ENCODE data around the gene FZD1.

The FZD1 gene

DNA sequence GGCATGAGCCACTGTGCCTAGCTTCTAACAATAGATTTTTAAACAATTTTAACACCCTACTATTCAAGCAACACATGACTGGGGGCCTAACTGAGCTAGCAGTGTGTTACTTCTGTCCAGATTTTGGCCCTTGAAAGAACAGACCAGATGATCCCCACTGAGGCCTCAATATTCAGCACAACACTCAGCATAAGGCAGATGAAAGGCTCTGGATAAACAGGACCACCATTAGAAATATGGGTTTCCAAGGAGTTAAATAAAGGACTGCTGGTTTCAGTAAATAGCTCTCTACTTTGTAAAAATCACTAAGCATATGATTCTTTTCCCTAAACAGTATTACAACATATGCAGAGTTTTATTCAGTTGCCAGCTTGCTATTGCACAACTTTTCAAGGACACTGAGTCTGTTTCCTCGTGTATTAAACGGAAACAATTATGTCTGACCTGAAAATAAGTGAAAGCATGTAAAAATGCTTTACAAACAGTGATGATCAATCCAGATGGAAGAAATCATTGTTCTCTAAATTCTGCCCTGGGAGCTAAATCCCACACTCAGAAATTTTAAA is 23.8 kb upstream of the FZD1 start:
- Histone ChIP-seq H3K9me3 (ENCODE audit: control insufficient read depth in 1 of 2, low read length in 2 of 2) (no peaks in the 10 kb centered on the region), H3K4me3 (ENCODE audit: low read depth in 1 of 2, low read length in 2 of 2) (no peak overlapping the region), H3K36me3 (ENCODE audit: control insufficient read depth in 1 of 2, insufficient read depth in 2 of 2, low read length in 2 of 2) (no peaks in the 10 kb centered on the region), H3K4me1 (ENCODE audit: control insufficient read depth in 1 of 2, insufficient read depth in 2 of 2, low read length in 2 of 2) (peaks cover 10 to 13% of the 10 kb centered on the region in 2 donors), H3K9ac (ENCODE audit: low read depth in 1 of 2, low read length in 2 of 2) (no peak overlapping the region), H3K27me3 (ENCODE audit: control insufficient read depth in 1 of 2, insufficient read depth in 2 of 2, low read length in 2 of 2) (no peaks in the 10 kb centered on the region), H3K27ac (ENCODE audit: low read depth, low read length) (no peak overlapping the region)

DNA sequence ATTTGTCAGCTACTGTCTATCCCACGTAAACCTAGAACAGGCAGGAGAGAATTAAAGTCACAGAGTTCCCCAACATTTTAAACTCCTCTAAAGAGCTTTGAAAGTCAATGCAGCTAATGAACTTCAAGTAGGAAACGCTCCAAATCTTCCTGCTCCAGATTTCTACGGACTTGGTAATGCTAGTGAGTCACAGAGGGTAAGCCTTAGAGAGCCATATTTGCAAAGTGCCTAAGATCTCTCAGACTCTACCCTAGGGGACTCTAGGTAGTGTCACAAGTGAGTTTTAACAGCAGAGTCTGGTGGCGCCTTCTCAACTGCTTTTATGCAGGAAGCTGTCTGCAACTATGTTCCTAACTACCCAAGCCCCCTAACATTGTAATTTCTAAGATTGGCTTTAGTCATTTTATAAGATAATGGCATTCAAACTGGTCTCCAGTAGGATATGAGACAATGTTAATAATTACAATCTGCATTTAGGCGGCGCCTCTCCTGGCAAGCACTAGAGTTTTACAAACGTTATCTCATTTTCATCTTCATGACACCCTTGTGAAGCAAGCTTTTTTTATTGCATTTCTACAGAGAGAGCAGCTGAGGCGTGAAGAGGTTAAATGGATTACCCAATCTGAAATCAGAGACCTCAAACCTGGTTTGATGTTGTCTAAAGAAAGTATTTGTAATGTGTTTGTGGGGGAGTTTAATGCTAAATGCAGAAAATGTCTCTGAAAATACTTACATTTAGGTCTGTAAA is 22.0 kb upstream of the FZD1 start:
- no peak overlapping the region for H3K9ac ChIP-seq (ENCODE audit: low read depth in 1 of 2, low read length in 2 of 2)
- no peaks in the 10 kb centered on the region for H3K9me3 ChIP-seq (ENCODE audit: control insufficient read depth in 1 of 2, low read length in 2 of 2)
- no peak overlapping the region for H3K4me3 ChIP-seq (ENCODE audit: low read depth in 1 of 2, low read length in 2 of 2)
- no peaks in the 10 kb centered on the region for H3K36me3 ChIP-seq (ENCODE audit: control insufficient read depth in 1 of 2, insufficient read depth in 2 of 2, low read length in 2 of 2)
- no peak overlapping the region for H3K27ac ChIP-seq (ENCODE audit: low read depth, low read length)
- peaks cover 10 to 13% of the 10 kb centered on the region in 2 donors for H3K4me1 ChIP-seq (ENCODE audit: control insufficient read depth in 1 of 2, insufficient read depth in 2 of 2, low read length in 2 of 2)
- no peaks in the 10 kb centered on the region for H3K27me3 ChIP-seq (ENCODE audit: control insufficient read depth in 1 of 2, insufficient read depth in 2 of 2, low read length in 2 of 2)

DNA sequence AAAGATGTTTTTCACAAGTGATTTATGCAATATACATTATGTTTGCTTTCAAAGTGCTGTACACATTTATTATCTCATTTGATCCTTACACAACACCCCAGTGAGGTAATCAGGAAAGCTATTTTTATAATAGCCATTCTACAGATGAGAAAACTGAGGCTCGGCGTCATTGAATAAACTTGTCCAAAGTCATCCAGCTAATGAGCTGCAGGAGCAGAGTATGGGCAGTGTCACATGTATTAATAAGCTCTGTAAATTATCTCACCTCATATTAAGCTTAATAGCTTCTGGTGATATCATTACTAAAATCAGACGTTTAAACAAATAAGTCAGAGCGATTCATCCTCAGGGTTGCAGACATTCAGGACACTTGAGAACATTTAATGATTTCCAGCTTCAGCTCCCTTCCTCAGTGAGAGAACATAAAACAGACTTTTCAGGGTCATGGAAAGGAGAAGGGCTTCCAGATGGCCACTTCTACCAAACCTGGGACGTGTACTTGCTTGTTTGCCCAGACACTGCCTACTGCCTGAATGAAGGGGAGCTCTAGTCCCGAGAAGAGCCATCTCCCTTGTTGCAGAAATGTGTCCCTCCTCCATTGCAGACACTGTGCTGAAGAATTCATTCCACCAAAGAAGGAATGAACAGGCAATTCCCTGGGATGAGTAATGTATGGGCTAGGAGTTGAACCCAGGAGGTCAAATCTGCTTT is 20.5 kb upstream of the FZD1 start:
- H3K27ac ChIP-seq (ENCODE audit: low read depth, low read length), result no peak overlapping the region
- no peaks in the 10 kb centered on the region for H3K9me3 ChIP-seq (ENCODE audit: control insufficient read depth in 1 of 2, low read length in 2 of 2)
- H3K4me3 ChIP-seq (ENCODE audit: low read depth in 1 of 2, low read length in 2 of 2), result no peak overlapping the region
- no peaks in the 10 kb centered on the region for H3K36me3 ChIP-seq (ENCODE audit: control insufficient read depth in 1 of 2, insufficient read depth in 2 of 2, low read length in 2 of 2)
- H3K9ac ChIP-seq (ENCODE audit: low read depth in 1 of 2, low read length in 2 of 2), result no peak overlapping the region
- H3K4me1 ChIP-seq (ENCODE audit: control insufficient read depth in 1 of 2, insufficient read depth in 2 of 2, low read length in 2 of 2), result peaks cover 10 to 13% of the 10 kb centered on the region in 2 donors
- no peaks in the 10 kb centered on the region for H3K27me3 ChIP-seq (ENCODE audit: control insufficient read depth in 1 of 2, insufficient read depth in 2 of 2, low read length in 2 of 2)

DNA sequence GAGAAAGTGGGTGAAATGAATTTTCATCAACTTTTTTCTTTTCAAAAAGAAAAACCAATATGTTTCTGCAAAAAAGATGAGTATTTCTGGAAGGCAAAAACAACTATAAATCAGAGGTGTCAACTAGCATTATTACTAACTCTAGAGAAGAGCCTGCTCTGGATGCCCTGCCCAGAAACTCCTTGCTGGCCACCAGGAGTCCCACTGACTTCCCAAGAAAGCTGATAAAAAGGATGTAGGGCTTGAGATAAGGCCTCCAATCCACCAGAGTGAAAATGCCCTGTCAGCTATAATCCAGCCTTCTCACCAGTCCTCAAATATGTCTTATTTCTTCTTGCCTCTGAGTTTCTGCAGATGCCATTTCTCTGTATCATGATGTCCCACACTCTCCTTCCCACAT is 16.7 kb upstream of the FZD1 start:
- H3K27ac ChIP-seq (ENCODE audit: low read depth, low read length), result no peak overlapping the region
- no peak overlapping the region for H3K4me3 ChIP-seq (ENCODE audit: low read depth in 1 of 2, low read length in 2 of 2)

DNA sequence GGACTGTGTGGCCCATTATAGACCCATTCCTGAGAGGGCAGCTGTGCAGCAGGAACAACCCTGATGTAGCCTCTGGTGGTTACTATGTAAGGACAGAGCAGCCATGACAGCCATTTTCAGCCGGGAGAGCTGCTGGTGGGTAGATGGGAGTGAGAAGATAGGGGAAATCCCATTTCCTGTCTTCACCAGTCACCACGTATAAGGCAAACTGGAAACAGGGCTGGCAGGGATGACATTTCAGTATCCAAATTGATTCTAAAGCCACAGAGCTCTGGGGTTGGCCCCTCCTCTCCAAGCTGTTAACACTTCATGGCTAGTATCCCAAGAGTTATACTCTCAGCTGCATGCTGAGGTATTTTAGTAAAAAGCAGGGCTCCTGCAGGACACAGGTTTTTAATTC is 15.2 kb upstream of the FZD1 start:
- no peak overlapping the region for H3K27ac ChIP-seq (ENCODE audit: low read depth, low read length)
- no peaks in the 10 kb centered on the region for H3K9me3 ChIP-seq (ENCODE audit: control insufficient read depth in 1 of 2, low read length in 2 of 2)
- H3K4me3 ChIP-seq (ENCODE audit: low read depth in 1 of 2, low read length in 2 of 2), result no peak overlapping the region
- H3K36me3 ChIP-seq (ENCODE audit: control insufficient read depth in 1 of 2, insufficient read depth in 2 of 2, low read length in 2 of 2), result no peaks in the 10 kb centered on the region
- H3K9ac ChIP-seq (ENCODE audit: low read depth in 1 of 2, low read length in 2 of 2), result no peak overlapping the region
- no peaks in the 10 kb centered on the region for H3K27me3 ChIP-seq (ENCODE audit: control insufficient read depth in 1 of 2, insufficient read depth in 2 of 2, low read length in 2 of 2)
- no peaks in the 10 kb centered on the region for H3K4me1 ChIP-seq (ENCODE audit: control insufficient read depth in 1 of 2, insufficient read depth in 2 of 2, low read length in 2 of 2)

More for the DNA sequence above, 16.7 kb upstream of the FZD1 start:
- H3K9me3 ChIP-seq (ENCODE audit: control insufficient read depth in 1 of 2, low read length in 2 of 2), result no peaks in the 10 kb centered on the region
- H3K27me3 ChIP-seq (ENCODE audit: control insufficient read depth in 1 of 2, insufficient read depth in 2 of 2, low read length in 2 of 2), result no peaks in the 10 kb centered on the region
- H3K36me3 ChIP-seq (ENCODE audit: control insufficient read depth in 1 of 2, insufficient read depth in 2 of 2, low read length in 2 of 2), result no peaks in the 10 kb centered on the region
- H3K9ac ChIP-seq (ENCODE audit: low read depth in 1 of 2, low read length in 2 of 2), result no peak overlapping the region
- H3K4me1 ChIP-seq (ENCODE audit: control insufficient read depth in 1 of 2, insufficient read depth in 2 of 2, low read length in 2 of 2), result no peaks in the 10 kb centered on the region

DNA sequence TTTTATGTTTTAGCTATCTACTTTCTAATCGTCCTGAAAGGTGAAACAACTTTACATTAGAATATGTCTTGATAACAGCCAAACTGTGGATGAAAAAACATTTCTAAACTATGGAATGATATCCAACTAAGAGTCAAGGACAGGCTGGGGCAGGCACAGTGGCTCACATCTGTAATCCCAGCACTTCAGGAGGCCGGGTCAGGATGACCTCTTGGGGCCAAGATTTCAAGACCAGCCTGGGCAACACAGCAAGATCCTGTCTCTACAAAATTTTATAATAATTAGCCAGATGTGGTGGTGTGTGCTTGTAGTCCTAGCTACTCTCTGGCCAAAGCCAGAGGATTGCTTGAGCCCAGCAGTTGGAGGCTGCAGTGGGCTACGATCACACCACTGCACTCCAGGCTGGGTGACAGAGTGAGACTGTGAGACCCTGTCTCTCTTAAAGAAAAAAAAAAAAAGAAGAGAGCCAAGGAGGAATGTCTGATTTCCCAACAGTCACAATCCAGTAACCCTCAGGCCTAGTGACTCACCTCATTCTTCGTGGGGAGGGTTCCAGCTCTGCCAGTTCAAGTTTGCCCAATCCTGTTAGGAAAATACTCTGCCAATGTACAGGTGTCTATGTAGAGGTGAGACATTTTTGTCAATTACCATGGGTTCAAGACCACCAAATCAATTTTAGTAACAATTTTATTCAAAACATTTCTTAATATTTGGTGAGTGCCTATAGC is 14.6 kb upstream of the FZD1 start:
- no peaks in the 10 kb centered on the region for H3K36me3 ChIP-seq (ENCODE audit: control insufficient read depth in 1 of 2, insufficient read depth in 2 of 2, low read length in 2 of 2)
- H3K9ac ChIP-seq (ENCODE audit: low read depth in 1 of 2, low read length in 2 of 2), result no peak overlapping the region
- H3K27ac ChIP-seq (ENCODE audit: low read depth, low read length), result no peak overlapping the region
- no peaks in the 10 kb centered on the region for H3K9me3 ChIP-seq (ENCODE audit: control insufficient read depth in 1 of 2, low read length in 2 of 2)
- no peaks in the 10 kb centered on the region for H3K4me1 ChIP-seq (ENCODE audit: control insufficient read depth in 1 of 2, insufficient read depth in 2 of 2, low read length in 2 of 2)
- no peaks in the 10 kb centered on the region for H3K27me3 ChIP-seq (ENCODE audit: control insufficient read depth in 1 of 2, insufficient read depth in 2 of 2, low read length in 2 of 2)
- no peak overlapping the region for H3K4me3 ChIP-seq (ENCODE audit: low read depth in 1 of 2, low read length in 2 of 2)

DNA sequence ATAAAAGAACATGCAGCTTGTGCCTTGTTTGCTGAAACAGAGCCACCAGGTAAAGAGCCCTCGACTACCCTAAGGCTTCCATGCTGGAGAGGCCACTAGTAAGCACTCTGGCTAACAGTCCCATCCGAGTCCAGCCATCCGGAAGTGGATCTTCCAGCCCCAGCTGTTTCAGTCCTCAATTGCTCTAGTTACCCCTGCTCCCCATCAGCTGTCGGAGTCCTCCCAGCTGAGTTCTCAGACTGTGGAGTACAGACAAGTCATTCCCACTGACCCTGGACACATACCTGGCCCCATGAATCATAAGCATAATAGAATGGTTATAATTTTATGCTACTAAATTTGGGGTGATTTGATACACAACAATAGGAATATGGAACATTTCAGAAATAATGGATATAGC is 13.5 kb upstream of the FZD1 start:
- Histone ChIP-seq H3K9ac (ENCODE audit: low read depth in 1 of 2, low read length in 2 of 2) (no peak overlapping the region), H3K27ac (ENCODE audit: low read depth, low read length) (no peak overlapping the region), H3K9me3 (ENCODE audit: control insufficient read depth in 1 of 2, low read length in 2 of 2) (no peaks in the 10 kb centered on the region), H3K36me3 (ENCODE audit: control insufficient read depth in 1 of 2, insufficient read depth in 2 of 2, low read length in 2 of 2) (no peaks in the 10 kb centered on the region), H3K4me1 (ENCODE audit: control insufficient read depth in 1 of 2, insufficient read depth in 2 of 2, low read length in 2 of 2) (no peaks in the 10 kb centered on the region), H3K4me3 (ENCODE audit: low read depth in 1 of 2, low read length in 2 of 2) (no peak overlapping the region), H3K27me3 (ENCODE audit: control insufficient read depth in 1 of 2, insufficient read depth in 2 of 2, low read length in 2 of 2) (no peaks in the 10 kb centered on the region)

DNA sequence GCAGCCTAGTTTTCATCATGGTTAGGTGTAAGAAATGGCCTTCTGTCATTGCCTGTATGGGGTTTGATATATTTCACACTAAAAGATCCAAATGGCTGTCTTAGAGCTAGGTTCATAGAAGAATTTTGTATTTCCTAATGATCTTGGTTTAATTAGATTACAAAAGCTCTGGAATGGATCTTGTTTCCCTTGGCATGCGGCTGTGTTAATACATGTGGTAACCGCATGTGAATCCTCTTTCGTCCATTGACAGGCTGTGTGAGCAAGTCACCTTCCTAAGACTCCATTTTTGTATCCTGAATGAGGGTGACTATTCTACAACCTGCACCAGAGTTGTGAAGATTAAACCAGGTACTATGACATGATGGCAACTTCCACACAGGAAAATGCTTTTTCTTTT is 12.4 kb upstream of the FZD1 start:
- no peaks in the 10 kb centered on the region for H3K4me1 ChIP-seq (ENCODE audit: control insufficient read depth in 1 of 2, insufficient read depth in 2 of 2, low read length in 2 of 2)
- H3K9ac ChIP-seq (ENCODE audit: low read depth in 1 of 2, low read length in 2 of 2), result no peak overlapping the region
- no peaks in the 10 kb centered on the region for H3K36me3 ChIP-seq (ENCODE audit: control insufficient read depth in 1 of 2, insufficient read depth in 2 of 2, low read length in 2 of 2)
- H3K9me3 ChIP-seq (ENCODE audit: control insufficient read depth in 1 of 2, low read length in 2 of 2), result no peaks in the 10 kb centered on the region
- H3K27ac ChIP-seq (ENCODE audit: low read depth, low read length), result no peak overlapping the region
- H3K4me3 ChIP-seq (ENCODE audit: low read depth in 1 of 2, low read length in 2 of 2), result no peak overlapping the region
- no peaks in the 10 kb centered on the region for H3K27me3 ChIP-seq (ENCODE audit: control insufficient read depth in 1 of 2, insufficient read depth in 2 of 2, low read length in 2 of 2)

DNA sequence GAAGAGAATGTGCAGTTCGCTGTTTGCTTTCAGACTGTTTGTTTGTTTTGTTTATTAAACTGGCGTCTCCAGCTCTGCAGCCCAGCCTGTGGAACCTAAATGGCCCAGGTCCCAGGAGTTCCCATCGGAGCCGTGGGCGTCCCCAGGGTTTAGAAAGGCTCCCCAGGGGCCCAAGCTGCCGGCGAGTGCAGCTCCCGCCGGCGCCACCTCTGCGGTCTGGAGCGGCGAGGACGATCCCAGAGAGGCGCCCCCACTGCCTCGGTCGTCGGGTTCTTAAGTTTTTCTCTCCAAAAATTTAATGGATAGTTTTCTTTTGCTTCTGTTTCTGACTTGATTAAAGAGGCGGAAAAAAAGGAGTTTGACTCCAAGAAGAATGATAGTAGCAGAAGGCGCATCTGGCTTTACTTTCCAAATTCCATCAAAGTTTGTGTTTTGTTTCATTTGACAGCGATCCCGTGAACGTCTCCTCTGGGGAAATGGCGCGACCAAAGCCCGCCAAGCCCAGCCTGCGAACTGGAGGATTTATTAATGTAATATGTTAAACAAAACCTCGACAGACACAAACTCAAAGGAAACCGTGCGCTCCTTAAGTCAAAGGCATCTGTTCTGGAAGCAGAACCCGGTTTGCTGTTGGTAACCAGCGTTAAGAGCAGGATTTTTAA is 718 bp upstream of the FZD1 start:
- peaks cover 28 to 31% of the 10 kb centered on the region in 2 donors for H3K4me1 ChIP-seq (ENCODE audit: control insufficient read depth in 1 of 2, insufficient read depth in 2 of 2, low read length in 2 of 2)
- H3K9ac ChIP-seq (ENCODE audit: low read depth in 1 of 2, low read length in 2 of 2), result peak overlapping the region; percentile 70 to 75

More for the DNA sequence above, 718 bp upstream of the FZD1 start:
- H3K4me3 ChIP-seq (ENCODE audit: low read depth in 1 of 2, low read length in 2 of 2), result peak overlapping the region; percentile 79 to 91
- H3K27ac ChIP-seq (ENCODE audit: low read depth, low read length), result no peak overlapping the region
- H3K36me3 ChIP-seq (ENCODE audit: control insufficient read depth in 1 of 2, insufficient read depth in 2 of 2, low read length in 2 of 2), result no peaks in the 10 kb centered on the region
- no peaks in the 10 kb centered on the region for H3K27me3 ChIP-seq (ENCODE audit: control insufficient read depth in 1 of 2, insufficient read depth in 2 of 2, low read length in 2 of 2)
- no peaks in the 10 kb centered on the region for H3K9me3 ChIP-seq (ENCODE audit: control insufficient read depth in 1 of 2, low read length in 2 of 2)
